RWPE2 (cell line): Measurements from ENCODE around the gene C19orf18.
"Not testable (repeated sequence)": the region's sequence is repeated elsewhere in the genome, so short reads cannot be mapped to it uniquely, and the experiment has no call there.

Experiments used
- ATAC-seq: fragments of 200-7000 bp; cut with Tn5 transposase; 3 replicates; pipeline ENCODE4 v1.9.1; 2021; ENCODE audit warnings: low read depth
- DNase-seq: peaks from one replicate; pipeline ENCODE4 v3.0.0-alpha.2; 2020; ENCODE audit warnings: low spot score
- H3K27ac ChIP-seq: fragments of 450-650 bp; 2 replicates; pipeline ENCODE4 v1.5.1; 2017; ENCODE audit warnings: mild to moderate bottlenecking; ENCODE audit not compliant: poor library complexity, severe bottlenecking
- H3K27me3 ChIP-seq: fragments of 250-450 bp; sonication (Bioruptor Pico); 2 replicates; pipeline ENCODE4 v1.5.1; 2021; ENCODE audit warnings: mild to moderate bottlenecking, moderate library complexity; ENCODE audit not compliant: insufficient read depth, poor library complexity, severe bottlenecking
- H3K36me3 ChIP-seq: fragments of 250-450 bp; sonication (Bioruptor Pico); 2 replicates; pipeline ENCODE4 v1.5.1; 2020; ENCODE audit warnings: low read depth, mild to moderate bottlenecking, moderate library complexity
- H3K4me1 ChIP-seq: fragments of 250-450 bp; sonication (Bioruptor Pico); 2 replicates; pipeline ENCODE4 v1.5.1; 2021; ENCODE audit warnings: mild to moderate bottlenecking, moderate library complexity; ENCODE audit not compliant: insufficient read depth, poor library complexity, severe bottlenecking
- H3K4me3 ChIP-seq: fragments of 250-450 bp; sonication (Bioruptor Pico); 2 replicates; pipeline ENCODE4 v1.5.1; 2021; ENCODE audit warnings: mild to moderate bottlenecking, moderate library complexity; ENCODE audit not compliant: severe bottlenecking
- H3K9me3 ChIP-seq: fragments of 250-450 bp; sonication (Bioruptor Pico); 2 replicates; pipeline ENCODE4 v1.5.1; 2021; ENCODE audit warnings: mild to moderate bottlenecking, moderate library complexity; ENCODE audit not compliant: severe bottlenecking
- TF ChIP-seq, protein P1 (sequence below): fragments of 450-650 bp; IDR thresholded peaks from one replicate; pipeline ENCODE4 v1.5.1; 2017; ENCODE audit warnings: mild to moderate bottlenecking, moderate library complexity; ENCODE audit not compliant: poor library complexity, severe bottlenecking

Gene C19orf18

DNA sequence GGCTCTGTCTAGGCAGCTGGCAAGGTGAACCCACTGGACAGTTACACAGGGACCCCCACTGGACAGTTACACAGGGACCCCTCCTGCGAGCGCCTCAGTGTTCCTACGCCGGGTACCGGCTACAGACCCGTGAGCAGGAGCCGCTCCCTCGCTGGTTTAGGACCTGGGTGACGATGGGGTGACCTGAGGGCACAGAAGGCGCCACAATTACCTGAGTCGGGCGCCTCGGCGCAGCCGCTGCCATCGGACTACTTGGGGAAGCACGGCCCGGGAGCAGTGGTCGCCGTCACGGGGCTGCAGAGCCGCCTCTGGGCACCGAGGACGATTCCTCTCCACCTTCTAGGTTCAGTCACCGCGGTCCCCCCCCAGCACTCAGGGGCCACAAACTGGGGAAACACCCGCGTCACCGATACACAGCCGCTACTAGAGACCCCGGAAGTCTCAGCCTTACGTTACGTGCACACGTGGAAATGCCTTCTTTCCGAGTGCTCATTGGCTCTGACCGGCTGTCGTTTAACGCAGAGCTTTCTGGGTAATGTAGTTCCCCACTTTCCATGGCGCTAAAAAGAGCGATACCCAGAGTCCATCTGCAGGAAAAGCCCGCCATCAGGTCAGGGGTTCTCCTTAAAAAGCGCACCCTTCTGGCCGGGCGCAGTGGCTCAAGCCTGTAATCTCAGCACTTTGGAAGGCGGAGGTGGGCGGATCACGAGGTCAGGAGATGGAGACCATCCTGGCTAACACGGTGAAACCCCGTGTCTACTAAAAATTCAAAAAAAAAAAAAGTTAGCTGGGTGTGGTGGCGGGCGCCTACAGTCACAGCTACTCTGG, 58.0 kb downstream of the C19orf18 start, which contains the start of gene ZNF417:
TSS of gene ZNF417 (minus strand) at position 425 of the 828 bp plus-strand sequence. CDS start at position 244, 181 bp downstream.
- TF ChIP-seq, protein P1, sequence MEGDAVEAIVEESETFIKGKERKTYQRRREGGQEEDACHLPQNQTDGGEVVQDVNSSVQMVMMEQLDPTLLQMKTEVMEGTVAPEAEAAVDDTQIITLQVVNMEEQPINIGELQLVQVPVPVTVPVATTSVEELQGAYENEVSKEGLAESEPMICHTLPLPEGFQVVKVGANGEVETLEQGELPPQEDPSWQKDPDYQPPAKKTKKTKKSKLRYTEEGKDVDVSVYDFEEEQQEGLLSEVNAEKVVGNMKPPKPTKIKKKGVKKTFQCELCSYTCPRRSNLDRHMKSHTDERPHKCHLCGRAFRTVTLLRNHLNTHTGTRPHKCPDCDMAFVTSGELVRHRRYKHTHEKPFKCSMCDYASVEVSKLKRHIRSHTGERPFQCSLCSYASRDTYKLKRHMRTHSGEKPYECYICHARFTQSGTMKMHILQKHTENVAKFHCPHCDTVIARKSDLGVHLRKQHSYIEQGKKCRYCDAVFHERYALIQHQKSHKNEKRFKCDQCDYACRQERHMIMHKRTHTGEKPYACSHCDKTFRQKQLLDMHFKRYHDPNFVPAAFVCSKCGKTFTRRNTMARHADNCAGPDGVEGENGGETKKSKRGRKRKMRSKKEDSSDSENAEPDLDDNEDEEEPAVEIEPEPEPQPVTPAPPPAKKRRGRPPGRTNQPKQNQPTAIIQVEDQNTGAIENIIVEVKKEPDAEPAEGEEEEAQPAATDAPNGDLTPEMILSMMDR, result peak; percentile 42
- H3K9me3 ChIP-seq, H3K36me3 ChIP-seq, H3K27me3 ChIP-seq, H3K4me1 ChIP-seq: not testable (repeated sequence)
- Histone ChIP-seq H3K4me3 (peak within 1 kb of the TSS; percentile 76), H3K27ac (peak within 1 kb of the TSS; percentile 1)
- peak; percentile 83 for DNase-seq
- peak; percentile 99 for ATAC-seq

DNA sequence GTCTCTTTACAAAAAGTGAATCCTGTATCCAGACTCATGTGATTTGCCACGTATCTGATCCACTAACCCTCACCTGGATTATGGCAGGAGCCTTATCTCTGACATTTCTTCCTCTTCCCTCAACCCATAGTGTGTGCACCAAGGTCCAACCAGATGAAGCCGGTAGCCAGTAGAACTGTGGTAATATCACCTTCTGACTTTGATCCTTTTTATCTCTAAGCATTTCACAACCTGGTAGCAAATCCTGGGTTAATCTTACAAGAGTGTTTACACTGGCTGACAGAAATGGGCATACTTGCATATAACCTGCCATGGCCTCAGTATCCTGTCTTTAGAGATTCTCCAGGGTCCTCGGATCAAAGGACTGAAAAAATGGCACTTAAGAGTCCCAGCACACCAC, 59.8 kb downstream of the C19orf18 start:
- DNase-seq (no peak), ATAC-seq (no peak)
- TF ChIP-seq, protein P1, result no peak
- Histone ChIP-seq H3K9me3 (no peaks in the 10 kb centered on the region), H3K27me3 (no peaks in the 10 kb centered on the region), H3K36me3 (peaks cover 18% of the 10 kb centered on the region), H3K4me1 (no peaks in the 10 kb centered on the region), H3K27ac (no peak overlapping the region), H3K4me3 (no peak overlapping the region)
